ENCODE data around the gene FAM222A.
A peak's percentile ranks its signal among the peaks of the same experiment; 100 is the strongest.

Gene FAM222A

GRCh38 chr12:109802828-109803227 is 89.2 kb downstream of the FAM222A start:
- DNase-seq (ENCODE audit: low spot score): no peak

- DNase-seq (ENCODE audit: low spot score): no peak
Measured at GRCh38 chr12:109803678-109804077, 90.1 kb downstream of the FAM222A start.

- peak; percentile 87 for DNase-seq (ENCODE audit: low spot score)
Measured at GRCh38 chr12:109804820-109805761, 91.5 kb downstream of the FAM222A start.

GRCh38 chr12:109807954-109808643 is 94.5 kb downstream of the FAM222A start:
- DNase-seq (ENCODE audit: low spot score): no peak

- no peak for DNase-seq (ENCODE audit: low spot score)
Measured at GRCh38 chr12:109808876-109809646, 95.4 kb downstream of the FAM222A start.

- DNase-seq (ENCODE audit: low spot score): no peak
Measured at GRCh38 chr12:109810954-109811623, 97.5 kb downstream of the FAM222A start.

- no peak for DNase-seq (ENCODE audit: low spot score)
Measured at GRCh38 chr12:109811624-109811995, 98.0 kb downstream of the FAM222A start.

GRCh38 chr12:109813810-109814416 is 100.3 kb downstream of the FAM222A start:
- DNase-seq (ENCODE audit: low spot score): no peak

- DNase-seq (ENCODE audit: low spot score): no peak
Measured at GRCh38 chr12:109814600-109815150, 101.0 kb downstream of the FAM222A start.

- DNase-seq (ENCODE audit: low spot score): no peak
Measured at GRCh38 chr12:109815225-109815624, 101.6 kb downstream of the FAM222A start.

GRCh38 chr12:109815757-109816617 is 102.4 kb downstream of the FAM222A start:
- no peak for DNase-seq (ENCODE audit: low spot score)

GRCh38 chr12:109816870-109817269 is 103.2 kb downstream of the FAM222A start:
- DNase-seq (ENCODE audit: low spot score): no peak

GRCh38 chr12:109817627-109818231 is 104.1 kb downstream of the FAM222A start:
- no peak for DNase-seq (ENCODE audit: low spot score)

- DNase-seq (ENCODE audit: low spot score): no peak
Measured at GRCh38 chr12:109818253-109818652, 104.6 kb downstream of the FAM222A start.

GRCh38 chr12:109818905-109819500 is 105.4 kb downstream of the FAM222A start:
- DNase-seq (ENCODE audit: low spot score): peak; percentile 91

Measured in AG08395 (cell line).